ENCODE results near the gene TTC34. TPM values are rescaled to one million over a fixed set of nuclear protein-coding genes. Genes with fewer than 3 reads are reported as not detected.

Gene TTC34
- total and polyA plus RNA-seq, 9 of the 15 experiments (the other 6 are each of a cell fraction or from before 2014, with no cell fraction given), result 0.03 to 0.38 (median 0.05) TPM; not detected in 2

DNA sequence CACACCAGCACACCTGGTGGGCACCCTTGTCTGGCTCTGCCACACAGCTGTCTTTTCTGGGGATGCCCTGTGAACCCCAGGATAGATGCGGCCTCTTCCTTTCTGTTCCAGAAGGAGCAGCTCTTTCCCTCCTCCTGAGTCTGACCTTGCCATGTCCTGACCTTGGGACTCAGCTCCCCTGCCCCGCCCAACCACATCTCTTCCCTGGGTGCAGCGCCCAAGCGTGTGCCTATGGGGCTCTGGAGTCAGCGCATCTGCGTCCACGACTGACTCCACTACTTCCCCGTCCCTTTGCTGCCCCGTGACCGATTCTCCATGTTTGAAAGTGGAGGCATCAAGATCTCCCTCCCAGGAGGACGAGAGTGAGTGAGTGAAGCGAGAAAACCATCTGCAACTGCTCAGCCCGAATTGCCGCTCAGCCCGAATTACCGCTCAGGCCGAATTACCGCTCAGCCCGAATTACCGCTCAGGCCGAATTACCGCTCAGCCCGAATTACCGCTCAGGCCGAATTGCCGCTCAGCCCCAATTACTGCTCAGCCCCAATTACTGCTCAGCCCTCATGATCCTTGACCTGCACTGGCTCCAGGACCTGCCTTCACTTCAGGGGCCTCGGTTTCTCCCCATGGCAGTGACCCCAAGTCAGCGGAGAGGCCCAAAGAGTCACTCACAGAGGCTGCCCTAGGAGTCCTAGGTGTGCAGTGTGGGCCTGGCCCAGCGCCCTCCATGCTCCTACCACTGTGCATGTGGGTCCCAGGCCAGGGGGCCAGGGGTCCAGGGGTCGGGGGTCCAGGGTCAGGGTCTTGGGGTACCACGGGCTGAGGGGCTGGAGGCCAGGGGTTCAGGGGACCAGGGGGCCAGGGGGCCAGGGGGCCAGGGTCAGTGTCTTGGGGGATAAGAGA lies 18.6 kb upstream of the TTC34 start:
- no TSS peak for BruUV-seq (replicated peaks)
- ChIA-PET POLR2A (no interaction called here), CTCF (ENCODE audit: low intra/inter-chr PET ratio) (no interaction called here)
- Histone ChIP-seq H3K27me3 (ENCODE audit: control insufficient read depth in 2 of 2, insufficient read depth in 2 of 2, low read length in 2 of 2) (peaks cover 0 to 10% of the 10 kb centered on the region in 2 experiments; a peak in 2 of 5 replicates), H3K4me3 (no peak overlapping the region), H3K9me3 (replicated peaks; ENCODE audit: control insufficient read depth, insufficient read depth, low read depth, low read length) (no peaks in the 10 kb centered on the region), H3K4me2 (ENCODE audit: insufficient read depth, low read length) (no peak overlapping the region), H3K9ac (ENCODE audit: insufficient read depth in 1 of 2, low read depth in 2 of 2, low read length in 2 of 2) (no peak overlapping the region), H3K9me1 (ENCODE audit: control insufficient read depth, insufficient read depth, low read length) (no peaks in the 10 kb centered on the region), H3K79me2 (ENCODE audit: control insufficient read depth, insufficient read depth, low read length) (no peaks in the 10 kb centered on the region), H4K20me1 (replicated peaks; ENCODE audit: control insufficient read depth, insufficient read depth, low read length) (no peaks in the 10 kb centered on the region), H2AFZ (ENCODE audit: low read depth, low read length) (no peak overlapping the region), H3K36me3 (ENCODE audit: control insufficient read depth, insufficient read depth, low read length) (no peaks in the 10 kb centered on the region), H3K4me1 (replicated peaks in 1 of 2; ENCODE audit: control insufficient read depth in 2 of 2, insufficient read depth in 2 of 2, low read length in 2 of 2) (peaks cover 0 to 3% of the 10 kb centered on the region in 2 experiments; a peak in 1 of 5 replicates), H3K27ac (ENCODE audit: extremely low read depth, low read depth, low read length) (no peak overlapping the region)
- ATAC-seq (no peak), FAIRE-seq (no peak), DNase-seq (ENCODE audit: extremely low read depth in 1 of 4, low spot score in 3 of 4) (no peak)
- WGBS (ENCODE audit: insufficient coverage, low coverage, missing lambda C conversion rate), result 16% methylated on average over 26 of the region's 31 CpGs
- intact Hi-C loops (cut with micrococcal nuclease), result no loop called here
- in situ Hi-C loops (cut with MboI), result loop anchor here (10.0 kb wide), 1 partner anchor 605 kb away; no protein-coding TSS in a partner anchor
- TF ChIP-seq ZFPM2 (CRISPR knock-in tag; IDR thresholded peaks at IDR 0.05) (no peak), ARHGAP35 (IDR thresholded peaks at IDR 0.05; ENCODE audit: partially characterized antibody) (no peak)

DNA sequence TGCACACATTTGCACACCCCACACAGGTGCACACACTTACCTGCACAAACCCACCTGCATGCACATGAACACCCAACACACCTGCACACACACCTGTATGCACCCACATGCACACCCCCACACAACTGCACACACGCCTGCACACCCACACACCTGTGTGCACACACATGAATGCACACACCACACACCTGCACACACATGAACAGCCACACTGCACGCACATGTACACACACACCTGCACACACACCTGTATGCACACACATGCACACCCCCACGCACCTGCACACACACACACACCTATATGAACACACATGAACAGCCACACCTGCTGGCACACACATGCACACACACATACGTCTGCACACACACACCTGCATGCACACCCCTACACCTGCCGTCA lies 17.9 kb upstream of the TTC34 start:
- H3K9me1 ChIP-seq (ENCODE audit: control insufficient read depth, insufficient read depth, low read length), result no peaks in the 10 kb centered on the region
- ChIA-PET CTCF (ENCODE audit: low intra/inter-chr PET ratio) (no interaction called here), POLR2A (no interaction called here)
- no peaks in the 10 kb centered on the region for H3K9me3 ChIP-seq (replicated peaks; ENCODE audit: control insufficient read depth, insufficient read depth, low read depth, low read length)
- H3K9ac ChIP-seq (ENCODE audit: insufficient read depth in 1 of 2, low read depth in 2 of 2, low read length in 2 of 2), result no peak overlapping the region
- no peaks in the 10 kb centered on the region for H4K20me1 ChIP-seq (replicated peaks; ENCODE audit: control insufficient read depth, insufficient read depth, low read length)
- in situ Hi-C loops (cut with MboI), result no loop called here
- no peaks in the 10 kb centered on the region for H3K79me2 ChIP-seq (ENCODE audit: control insufficient read depth, insufficient read depth, low read length)
- no peak for DNase-seq (ENCODE audit: extremely low read depth in 1 of 4, low spot score in 3 of 4)
- 1% methylated on average over 5 of the region's 5 CpGs for WGBS (ENCODE audit: insufficient coverage, low coverage, missing lambda C conversion rate)
- FAIRE-seq, result no peak
- no peak overlapping the region for H3K4me3 ChIP-seq
- H3K27ac ChIP-seq (ENCODE audit: extremely low read depth, low read depth, low read length), result no peak overlapping the region
- no peak overlapping the region for H3K4me2 ChIP-seq (ENCODE audit: insufficient read depth, low read length)
- H3K4me1 ChIP-seq (replicated peaks in 1 of 2; ENCODE audit: control insufficient read depth in 2 of 2, insufficient read depth in 2 of 2, low read length in 2 of 2), result peaks cover 0 to 3% of the 10 kb centered on the region in 2 experiments; a peak in 1 of 5 replicates
- intact Hi-C loops (cut with micrococcal nuclease), result no loop called here
- ATAC-seq, result no peak
- no peaks in the 10 kb centered on the region for H3K36me3 ChIP-seq (ENCODE audit: control insufficient read depth, insufficient read depth, low read length)
- no peak overlapping the region for H2AFZ ChIP-seq (ENCODE audit: low read depth, low read length)
- no TSS peak for BruUV-seq (replicated peaks)
- H3K27me3 ChIP-seq (ENCODE audit: control insufficient read depth in 2 of 2, insufficient read depth in 2 of 2, low read length in 2 of 2), result peaks cover 0 to 14% of the 10 kb centered on the region in 2 experiments; a peak in 2 of 5 replicates
- TF ChIP-seq, protein P1, sequence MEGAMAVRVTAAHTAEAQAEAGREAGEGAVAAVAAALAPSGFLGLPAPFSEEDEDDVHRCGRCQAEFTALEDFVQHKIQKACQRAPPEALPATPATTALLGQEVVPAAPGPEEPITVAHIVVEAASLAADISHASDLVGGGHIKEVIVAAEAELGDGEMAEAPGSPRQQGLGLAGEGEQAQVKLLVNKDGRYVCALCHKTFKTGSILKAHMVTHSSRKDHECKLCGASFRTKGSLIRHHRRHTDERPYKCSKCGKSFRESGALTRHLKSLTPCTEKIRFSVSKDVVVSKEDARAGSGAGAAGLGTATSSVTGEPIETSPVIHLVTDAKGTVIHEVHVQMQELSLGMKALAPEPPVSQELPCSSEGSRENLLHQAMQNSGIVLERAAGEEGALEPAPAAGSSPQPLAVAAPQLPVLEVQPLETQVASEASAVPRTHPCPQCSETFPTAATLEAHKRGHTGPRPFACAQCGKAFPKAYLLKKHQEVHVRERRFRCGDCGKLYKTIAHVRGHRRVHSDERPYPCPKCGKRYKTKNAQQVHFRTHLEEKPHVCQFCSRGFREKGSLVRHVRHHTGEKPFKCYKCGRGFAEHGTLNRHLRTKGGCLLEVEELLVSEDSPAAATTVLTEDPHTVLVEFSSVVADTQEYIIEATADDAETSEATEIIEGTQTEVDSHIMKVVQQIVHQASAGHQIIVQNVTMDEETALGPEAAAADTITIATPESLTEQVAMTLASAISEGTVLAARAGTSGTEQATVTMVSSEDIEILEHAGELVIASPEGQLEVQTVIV (CRISPR knock-in tag; IDR thresholded peaks at IDR 0.05; ENCODE audit: borderline replicate concordance), result no peak
- TF ChIP-seq MBD2 (IDR thresholded peaks at IDR 0.05; ENCODE audit: borderline replicate concordance, low read depth) (no peak), ZNF24 (IDR thresholded peaks at IDR 0.05) (no peak), MYNN (IDR thresholded peaks at IDR 0.05) (no peak), MYNN (CRISPR knock-in tag; IDR thresholded peaks at IDR 0.05) (no peak), ZC3H8 (IDR thresholded peaks at IDR 0.05) (no peak), RBM25 (IDR thresholded peaks at IDR 0.05; ENCODE audit: low read depth, low read length, severe bottlenecking) (no peak)
- TF ChIP-seq, protein P2, sequence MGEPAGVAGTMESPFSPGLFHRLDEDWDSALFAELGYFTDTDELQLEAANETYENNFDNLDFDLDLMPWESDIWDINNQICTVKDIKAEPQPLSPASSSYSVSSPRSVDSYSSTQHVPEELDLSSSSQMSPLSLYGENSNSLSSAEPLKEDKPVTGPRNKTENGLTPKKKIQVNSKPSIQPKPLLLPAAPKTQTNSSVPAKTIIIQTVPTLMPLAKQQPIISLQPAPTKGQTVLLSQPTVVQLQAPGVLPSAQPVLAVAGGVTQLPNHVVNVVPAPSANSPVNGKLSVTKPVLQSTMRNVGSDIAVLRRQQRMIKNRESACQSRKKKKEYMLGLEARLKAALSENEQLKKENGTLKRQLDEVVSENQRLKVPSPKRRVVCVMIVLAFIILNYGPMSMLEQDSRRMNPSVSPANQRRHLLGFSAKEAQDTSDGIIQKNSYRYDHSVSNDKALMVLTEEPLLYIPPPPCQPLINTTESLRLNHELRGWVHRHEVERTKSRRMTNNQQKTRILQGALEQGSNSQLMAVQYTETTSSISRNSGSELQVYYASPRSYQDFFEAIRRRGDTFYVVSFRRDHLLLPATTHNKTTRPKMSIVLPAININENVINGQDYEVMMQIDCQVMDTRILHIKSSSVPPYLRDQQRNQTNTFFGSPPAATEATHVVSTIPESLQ (CRISPR knock-in tag; IDR thresholded peaks at IDR 0.05), result no peak
